NOMO-1 (cell line): ENCODE measurements around the gene ADORA1.

Experiments
- DNase-seq, 2 experiments: peaks; one replicate each; lab custom pipeline; 2025; ENCODE audit not compliant: unreplicated experiment in 2 of 2; lab: John Stamatoyannopoulos, UW

The ADORA1 gene

GRCh38 chr1:203181586-203182386 lies 54.3 kb downstream of the ADORA1 start:
- no peak for DNase-seq

GRCh38 chr1:203182387-203182953 lies 54.9 kb downstream of the ADORA1 start:
- no peak for DNase-seq

DNA sequence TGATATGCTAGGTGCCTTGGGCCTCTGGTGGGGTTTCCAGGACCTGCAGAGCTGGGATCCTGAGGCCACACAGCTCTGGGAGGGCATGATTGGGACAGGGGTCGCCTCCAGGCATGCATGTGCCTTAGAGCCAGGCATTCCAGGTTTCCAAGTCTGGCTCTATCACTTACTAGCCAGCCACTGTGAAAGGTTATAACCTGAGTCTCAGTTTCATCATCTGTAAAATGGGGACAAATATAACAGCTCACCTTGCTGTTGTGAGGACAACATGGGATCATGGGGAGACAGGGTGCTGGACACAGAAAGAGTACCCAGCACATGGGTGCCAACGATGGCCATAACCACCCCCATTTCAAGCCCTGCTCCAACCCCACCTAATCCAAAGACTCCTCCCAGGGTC lies 56.3 kb downstream of the ADORA1 start:
- DNase-seq = no peak

- DNase-seq = no peak
Observed at GRCh38 chr1:203184467-203184866, 56.9 kb downstream of the ADORA1 start.

DNA sequence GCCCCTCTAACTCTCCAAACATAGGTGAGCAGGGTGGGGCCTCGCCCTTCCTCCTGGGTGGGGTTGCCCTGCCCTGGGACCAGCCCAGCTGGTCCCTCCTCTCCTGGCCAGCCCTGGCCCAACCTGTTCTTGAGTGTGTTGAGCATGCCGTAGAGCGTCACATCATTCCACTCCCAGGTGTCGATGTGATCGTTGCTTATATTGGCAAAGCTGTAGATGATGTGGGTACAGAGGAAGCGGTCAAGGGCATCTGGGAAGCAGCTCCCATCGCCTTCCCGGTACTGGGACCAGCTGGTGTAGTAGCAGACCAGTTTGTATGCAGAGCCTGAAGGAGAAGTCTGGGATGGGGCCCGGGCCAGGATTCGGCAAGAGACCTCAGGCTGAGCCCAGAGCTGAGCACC lies 57.5 kb downstream of the ADORA1 start:
- DNase-seq = no peak

DNA sequence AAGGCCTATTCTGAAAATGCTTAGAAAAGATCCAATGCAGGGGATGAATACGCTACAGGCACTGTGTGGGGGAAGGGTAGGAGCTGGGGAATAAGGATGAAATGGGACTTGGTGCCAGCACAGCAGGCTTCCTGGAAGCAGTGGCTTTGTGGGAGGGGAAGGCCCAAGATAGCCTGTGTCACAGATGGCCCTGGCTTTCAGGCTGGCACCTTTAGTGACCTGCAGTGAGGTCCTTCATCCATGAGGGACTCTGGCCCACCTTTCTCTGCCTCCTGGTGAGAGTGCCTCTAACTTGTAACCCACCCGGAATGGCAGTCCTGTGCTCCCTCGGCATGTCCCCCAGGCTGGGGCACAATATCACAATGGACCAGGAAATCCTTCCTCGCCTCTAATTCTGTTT lies 58.1 kb downstream of the ADORA1 start:
- no peak for DNase-seq

- no peak for DNase-seq
Observed at GRCh38 chr1:203186091-203186445, 58.5 kb downstream of the ADORA1 start.

GRCh38 chr1:203186446-203187303 lies 59.1 kb downstream of the ADORA1 start, which contains the start of gene CHI3L1:
TSS of gene CHI3L1 (minus strand) at chr1:203186704. CDS start at chr1:203186623, 81 bp downstream.
- DNase-seq = peak; percentile 51 to 67

- no peak for DNase-seq
Observed at GRCh38 chr1:203187304-203187685, 59.8 kb downstream of the ADORA1 start.

DNA sequence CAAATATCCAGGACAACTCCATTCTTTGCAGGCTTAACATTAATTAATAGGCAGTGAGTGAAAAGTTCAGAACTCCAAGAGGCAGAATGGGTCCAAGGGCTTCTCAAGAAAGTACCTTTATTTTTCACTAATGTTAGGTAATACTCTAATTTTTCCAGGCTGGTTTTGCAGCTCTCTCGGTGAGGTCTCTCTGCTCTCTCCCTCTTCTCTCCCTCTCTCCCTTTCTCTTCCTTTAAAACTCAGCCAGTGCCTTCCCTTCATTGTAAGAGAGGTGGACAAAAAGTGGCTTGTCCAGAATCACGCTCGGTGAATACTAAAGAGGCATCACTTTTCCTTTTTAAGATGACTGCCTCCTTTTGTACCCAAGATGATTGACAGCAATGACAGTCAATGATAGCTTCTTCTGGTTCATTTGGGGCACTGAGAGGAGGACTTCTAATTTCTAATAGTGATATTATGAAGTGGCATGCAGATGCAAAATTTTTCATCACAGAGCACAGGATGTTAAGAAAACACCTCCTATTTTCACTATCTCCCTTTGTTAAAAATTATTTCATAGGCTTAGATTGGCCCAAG lies 60.3 kb downstream of the ADORA1 start:
- no peak for DNase-seq

GRCh38 chr1:203188686-203189232 lies 61.2 kb downstream of the ADORA1 start:
- DNase-seq = no peak

DNA sequence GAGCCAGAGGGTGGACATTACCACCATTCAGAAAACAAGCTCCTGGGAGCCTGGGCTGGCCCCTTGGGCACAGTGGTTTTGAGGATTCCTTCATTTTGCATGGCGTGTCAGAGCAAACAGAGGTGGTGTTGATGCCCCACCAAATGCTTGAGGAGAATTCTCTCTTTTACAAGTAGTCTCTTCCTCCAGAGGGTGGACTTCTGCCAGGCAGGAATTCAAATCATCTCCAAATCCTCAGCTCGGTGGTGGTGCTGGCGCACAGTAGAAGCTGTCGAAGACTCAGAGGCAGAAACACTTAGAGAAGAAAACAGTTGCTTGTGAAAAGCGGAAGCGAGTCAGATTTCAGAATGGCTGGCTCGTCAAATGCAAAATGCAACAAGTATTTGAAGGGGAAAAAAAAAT lies 62.4 kb downstream of the ADORA1 start:
- DNase-seq = peak; percentile 73 to 84

DNA sequence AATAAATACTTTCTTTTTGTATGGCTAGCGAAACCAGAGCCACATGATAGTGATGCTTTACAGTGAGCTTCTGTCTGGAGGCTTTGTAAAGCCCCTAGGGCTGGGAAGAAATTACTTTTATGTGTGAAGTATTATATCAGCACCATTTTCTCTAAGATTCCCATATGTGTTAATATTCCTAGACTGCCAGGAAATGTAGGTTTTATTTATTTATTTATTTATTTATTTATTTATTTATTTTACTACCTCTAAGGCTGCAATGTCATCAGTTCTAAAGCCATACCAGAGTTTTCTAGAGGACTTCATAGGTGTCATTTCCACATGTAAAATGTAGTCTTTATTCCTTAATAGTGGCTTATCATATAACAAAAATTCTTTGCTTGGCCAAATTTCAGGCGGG lies 63.4 kb downstream of the ADORA1 start:
- no peak for DNase-seq

DNA sequence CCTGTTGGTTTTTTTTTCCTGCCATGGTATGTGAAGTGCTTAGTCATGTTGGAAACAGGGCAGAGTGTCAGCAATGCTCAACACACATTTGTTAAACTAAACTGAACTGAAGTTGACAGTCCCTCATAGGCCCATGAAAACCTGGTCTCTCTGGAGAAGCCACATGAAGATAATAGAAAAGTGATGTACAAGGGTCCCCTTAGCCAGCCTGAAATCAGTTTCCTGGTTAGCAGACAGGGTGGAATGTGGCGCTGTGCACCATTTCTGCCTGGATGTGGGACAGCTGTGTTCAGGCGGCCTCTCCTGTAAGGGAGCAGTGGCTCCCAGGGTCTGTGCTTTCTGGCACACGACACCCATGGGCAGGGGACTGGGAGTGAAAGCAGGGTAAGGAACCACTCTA lies 68.8 kb downstream of the ADORA1 start:
- no peak for DNase-seq

DNA sequence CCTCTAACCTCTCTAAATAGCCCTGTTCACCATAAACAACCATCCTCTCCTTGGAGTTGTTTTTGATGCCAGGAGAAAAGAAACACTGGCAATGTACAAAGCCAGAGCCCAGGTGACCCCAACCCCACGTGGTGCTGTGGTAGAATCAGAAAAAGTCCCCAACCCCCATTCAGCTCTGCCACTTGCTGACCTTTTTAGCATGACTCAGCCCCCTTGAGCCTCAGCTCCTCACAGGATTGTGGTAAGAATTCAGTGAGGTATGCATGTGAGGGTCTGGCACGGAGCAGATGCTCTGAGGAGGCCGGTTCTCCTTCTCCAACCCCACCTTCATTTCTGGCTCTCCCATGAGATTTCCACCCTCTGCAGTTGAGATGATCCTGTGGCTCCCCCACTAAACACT lies 70.1 kb downstream of the ADORA1 start:
- DNase-seq = no peak

DNA sequence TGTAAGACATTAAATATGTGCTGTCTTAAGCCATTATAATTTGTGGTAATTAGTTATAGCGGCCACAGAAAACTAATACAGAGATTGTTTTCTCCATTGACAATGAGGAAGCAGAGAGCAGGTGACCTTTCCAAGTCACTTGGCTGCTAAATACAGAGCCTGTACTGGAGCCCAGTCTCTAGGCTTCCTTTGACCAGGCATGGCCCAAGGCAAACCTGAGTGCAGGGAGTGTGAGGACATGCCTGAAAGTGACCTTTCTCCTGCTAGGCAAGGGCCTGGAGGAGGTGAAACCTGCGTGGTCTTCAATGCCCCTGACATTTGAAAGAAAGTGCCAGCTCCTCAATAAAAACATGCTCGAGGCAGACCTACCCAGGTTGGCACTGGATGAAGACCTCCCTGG lies 71.5 kb downstream of the ADORA1 start:
- DNase-seq = no peak

- no peak for DNase-seq
Observed at GRCh38 chr1:203199481-203199815, 71.9 kb downstream of the ADORA1 start.

DNA sequence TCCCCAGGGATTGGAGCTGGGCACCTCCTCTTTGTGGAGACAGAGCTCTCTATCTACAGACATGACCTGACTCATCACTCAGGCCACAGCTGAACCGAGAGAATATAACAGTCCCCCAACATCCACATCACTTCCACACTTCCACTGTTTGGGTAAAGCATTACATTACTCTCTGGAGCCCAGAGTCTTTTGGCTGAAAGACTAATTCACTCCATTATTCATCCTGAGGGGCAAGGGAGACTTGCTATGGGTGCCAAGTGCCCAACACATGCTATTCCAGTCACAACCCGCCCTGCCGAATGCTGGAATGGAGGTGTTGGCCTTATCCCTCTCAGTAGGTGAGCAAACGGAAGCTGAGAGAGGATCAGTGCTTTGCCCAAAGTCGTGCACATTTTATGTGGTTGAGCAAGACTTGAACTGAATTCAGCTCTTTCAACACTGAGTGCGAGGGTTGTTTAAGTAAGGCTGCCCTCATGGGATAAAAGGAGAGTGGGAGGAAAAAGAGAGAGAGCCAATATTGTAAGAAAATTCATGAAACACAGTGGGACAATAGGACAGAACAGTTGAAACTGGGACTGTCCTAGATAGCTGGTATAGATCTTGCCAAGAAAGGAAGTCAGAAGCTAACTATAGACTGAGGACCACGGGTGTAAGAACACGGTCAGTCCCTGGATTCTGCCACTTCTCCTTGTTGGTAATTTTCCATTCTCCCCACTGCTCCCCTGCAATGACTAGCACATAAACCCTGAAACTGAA lies 72.5 kb downstream of the ADORA1 start:
- peak; percentile 60 to 68 for DNase-seq

DNA sequence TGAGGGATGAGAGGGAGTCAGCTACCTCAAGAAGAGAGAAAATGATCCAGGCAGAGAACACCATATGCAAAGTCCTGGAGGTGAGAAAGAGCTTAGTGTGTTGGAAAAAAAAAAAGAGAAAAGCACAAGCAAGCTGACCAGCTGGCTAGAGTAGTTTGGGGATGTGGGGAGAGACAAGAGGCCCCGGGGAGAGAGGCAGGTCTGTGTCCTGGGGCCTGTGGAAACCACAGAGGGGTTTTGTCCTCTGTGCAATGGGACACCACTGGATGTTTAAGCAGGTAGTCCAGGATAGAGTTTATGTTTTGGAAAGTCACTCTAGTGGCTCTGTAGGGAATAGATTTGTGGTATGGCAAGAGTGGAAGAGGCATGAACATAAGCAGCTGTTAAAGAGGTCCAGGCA lies 73.4 kb downstream of the ADORA1 start:
- peak in 1 of 2 experiments; percentile 38 for DNase-seq

DNA sequence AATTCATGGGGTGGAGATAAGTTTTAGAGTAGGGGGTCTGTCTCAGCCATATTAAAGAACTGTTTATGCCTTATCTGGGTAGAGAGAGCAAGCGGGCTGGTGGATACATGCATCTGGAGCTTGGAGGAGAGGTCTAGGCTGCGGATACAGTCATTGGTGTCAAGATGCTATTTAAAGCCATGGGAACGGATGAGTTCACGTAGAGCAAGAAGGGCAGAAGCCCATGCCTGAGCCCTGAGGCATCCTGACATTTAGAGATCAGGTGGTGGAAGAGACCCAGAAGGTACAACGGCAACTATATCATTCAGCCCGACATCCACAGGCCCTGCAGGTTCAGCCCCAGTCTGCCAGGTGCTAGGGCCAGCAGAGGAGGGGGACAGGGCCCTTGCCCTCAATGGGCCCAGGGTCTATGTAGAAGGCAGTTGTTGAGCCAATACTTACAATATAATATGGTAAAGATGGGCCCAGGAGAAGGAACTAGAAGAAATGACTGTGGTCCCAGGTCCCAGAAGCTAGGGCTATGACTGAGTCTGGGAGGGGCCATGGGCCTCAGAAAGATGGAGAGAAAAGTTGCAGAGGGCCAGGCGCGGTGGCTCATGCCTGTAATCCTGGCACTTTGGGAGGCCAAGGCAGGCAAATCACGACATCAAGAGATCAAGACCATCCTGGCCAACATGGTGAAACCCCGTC lies 74.1 kb downstream of the ADORA1 start:
- no peak for DNase-seq
